Measurements from ENCODE around the gene SAP25.
"Not testable (repeated sequence)": the region's sequence is repeated elsewhere in the genome, so short reads cannot be mapped to it uniquely, and the experiment has no call there.

SAP25 gene

DNA sequence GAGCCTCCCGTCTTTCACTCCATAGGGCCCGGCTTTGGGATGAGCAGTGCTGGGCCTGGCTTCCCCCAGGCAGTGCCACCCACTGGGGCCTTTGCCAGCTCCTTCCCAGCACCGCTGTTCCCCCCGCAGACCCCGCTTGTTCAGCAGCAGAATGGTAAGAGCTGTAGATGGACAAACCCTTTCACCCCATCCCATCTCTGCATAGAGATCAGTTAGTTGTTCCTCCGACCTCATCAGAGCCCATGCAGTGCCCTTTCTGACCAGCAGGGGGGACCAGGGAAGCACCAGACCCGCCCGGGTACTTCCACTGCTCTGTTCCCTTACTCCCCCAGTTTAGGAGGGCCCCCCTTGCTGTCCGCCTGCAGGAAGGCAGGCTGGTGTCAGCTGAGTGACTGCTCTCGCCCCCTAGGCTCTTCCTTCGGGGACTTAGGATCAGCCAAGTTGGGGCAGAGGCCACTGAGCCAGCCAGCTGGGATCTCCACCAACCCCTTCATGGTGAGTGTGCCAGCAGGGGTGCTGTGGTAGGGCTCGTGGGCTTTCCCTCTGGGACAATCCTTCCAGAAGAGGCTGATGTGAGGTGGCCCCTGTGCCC is 9.8 kb downstream of the SAP25 start:
- FAIRE-seq (no peak), DNase-seq (ENCODE audit: insufficient read length, low spot score) (peak; percentile 70)

DNA sequence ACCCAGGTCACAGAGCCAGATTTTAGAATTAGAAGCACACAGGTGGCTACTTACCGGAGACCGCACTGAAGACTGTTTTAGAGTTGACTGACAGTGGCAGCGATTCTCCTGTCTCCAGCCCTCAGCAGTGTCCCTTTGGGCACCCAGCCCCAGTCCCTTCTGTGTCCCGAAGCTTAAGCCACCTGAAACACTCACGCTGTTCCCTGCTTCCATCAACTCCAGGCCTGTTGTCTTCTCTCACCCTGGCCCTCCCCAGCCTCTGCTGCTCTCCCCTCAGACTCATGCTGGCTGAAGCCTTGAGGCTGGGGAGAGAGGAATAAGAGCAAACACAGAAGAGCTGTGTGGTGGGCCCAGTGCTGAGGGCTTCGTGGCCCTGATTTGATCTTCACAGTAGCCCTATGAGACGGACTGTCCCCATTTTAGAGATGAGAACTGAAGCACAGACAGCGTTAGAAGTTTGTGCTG is 10.6 kb downstream of the SAP25 start:
- FAIRE-seq (no peak), DNase-seq (ENCODE audit: insufficient read length, low spot score) (no peak)

DNA sequence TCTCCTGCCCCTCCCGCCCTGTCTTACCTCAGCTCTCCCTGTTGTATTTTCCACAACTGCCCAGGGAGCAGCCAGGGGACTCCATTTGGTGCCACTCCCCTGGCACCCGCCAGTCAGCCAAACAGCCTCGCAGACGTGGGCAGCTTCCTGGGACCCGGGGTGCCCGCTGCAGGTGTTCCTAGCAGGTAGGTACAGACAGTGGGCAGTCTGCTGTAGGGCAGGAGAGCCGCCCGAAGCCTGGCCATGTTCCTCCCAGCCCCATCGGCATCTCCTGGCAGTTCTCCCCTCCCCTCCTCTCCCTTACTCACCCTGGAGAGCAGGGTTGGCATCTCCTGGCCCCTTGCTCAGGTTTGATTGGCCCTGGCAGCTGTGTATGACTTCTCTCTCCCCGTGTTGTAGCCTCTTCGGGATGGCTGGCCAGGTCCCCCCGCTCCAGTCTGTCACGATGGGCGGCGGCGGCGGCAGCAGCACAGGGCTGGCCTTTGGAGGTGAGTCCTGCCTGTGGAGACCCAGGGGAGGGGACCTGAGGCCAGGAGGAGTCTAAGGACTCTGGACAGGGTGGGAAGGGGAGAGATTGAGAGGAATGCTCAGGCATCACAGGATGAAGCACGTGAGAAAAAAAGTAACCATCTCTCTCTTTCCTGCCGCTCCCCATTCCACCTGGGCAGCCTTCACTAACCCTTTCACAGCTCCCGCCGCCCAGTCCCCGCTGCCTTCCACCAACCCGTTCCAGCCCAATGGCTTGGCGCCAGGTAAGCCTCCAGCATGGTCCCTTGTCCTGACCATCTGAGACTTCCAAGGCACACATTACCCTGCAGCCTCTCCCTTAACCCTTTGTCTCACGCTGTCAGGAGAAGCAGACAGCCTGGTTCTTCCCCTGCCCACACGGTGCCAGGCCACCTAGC is 11.3 kb downstream of the SAP25 start:
- FAIRE-seq = no peak
- DNase-seq (ENCODE audit: insufficient read length, low spot score) = no peak

DNA sequence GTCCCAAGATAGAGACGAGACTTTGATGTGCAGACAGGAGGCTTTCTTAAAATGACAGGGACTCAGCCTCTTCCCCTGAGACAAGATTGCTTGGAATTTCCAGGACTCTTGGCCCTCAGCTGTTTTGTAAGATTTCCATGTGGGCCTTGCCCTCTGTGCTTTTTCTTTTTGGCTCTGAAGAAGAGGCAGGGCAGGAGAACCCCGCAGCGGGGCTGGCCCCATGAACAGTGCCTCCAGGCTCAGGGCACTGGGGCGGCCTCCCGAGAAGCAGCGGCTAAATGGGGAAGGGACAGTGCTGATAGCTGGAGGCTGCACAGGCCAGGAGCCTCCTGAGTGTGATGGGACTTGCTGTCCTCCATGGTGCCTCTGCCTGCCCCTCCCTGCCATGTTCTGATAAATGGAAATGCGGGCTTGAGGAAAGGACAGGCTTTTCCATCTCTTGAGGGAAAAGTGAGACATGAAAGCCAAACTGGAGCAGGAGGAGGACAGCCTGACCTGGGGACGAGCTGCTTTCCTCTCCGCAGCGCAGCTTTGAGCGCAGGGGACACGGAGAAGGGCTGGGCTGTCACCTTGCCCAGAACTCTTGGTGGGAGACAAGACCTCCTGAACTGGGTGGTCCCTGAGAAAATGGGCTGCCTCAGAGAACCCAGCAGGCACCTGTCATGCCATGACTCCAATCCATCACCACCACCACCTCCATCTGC is 12.1 kb downstream of the SAP25 start:
- no peak for FAIRE-seq

DNA sequence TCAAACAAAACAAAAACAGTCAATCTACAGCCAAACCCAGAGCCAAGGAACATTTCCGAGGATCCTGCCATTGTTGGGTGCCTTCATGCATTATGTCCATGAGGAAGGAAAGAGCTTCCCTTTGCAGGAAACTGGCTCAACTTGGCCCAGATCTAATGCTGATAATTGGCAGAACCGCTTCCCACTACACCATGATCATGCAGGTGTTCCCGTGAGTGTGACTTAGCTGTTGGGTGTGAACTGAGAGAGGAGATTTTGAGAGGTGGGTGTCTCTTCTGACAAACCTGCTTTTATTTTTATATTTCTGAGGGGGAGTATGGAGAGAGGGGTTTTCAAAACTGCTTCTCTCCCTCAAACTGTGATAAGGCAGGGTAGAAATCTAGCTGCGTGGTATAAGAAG is 14.6 kb downstream of the SAP25 start:
- no peak for DNase-seq (ENCODE audit: insufficient read length, low spot score)
- FAIRE-seq = no peak

More for the DNA sequence above, 12.1 kb downstream of the SAP25 start:
- DNase-seq (ENCODE audit: insufficient read length, low spot score) = no peak

DNA sequence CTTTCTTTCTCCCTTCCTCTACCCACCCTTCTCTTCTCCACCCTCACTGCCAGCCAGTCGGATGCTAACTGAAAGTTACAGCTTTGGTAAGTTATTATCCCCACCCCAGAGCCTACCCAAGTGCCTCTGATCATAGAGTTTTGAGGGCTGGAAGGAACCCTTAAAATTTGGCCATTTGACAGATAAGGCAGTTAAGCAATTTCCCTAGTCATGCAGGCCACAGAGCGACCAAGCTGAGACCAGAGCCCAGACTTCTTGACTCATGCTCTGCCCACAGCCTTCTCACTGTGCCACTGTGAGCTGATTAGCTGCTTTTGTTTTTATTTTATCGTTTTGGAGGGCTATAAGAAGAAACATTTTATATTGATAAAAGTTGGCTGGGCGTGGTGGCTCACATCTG is 17.2 kb downstream of the SAP25 start:
- no peak for FAIRE-seq
- DNase-seq (ENCODE audit: insufficient read length, low spot score) = no peak

DNA sequence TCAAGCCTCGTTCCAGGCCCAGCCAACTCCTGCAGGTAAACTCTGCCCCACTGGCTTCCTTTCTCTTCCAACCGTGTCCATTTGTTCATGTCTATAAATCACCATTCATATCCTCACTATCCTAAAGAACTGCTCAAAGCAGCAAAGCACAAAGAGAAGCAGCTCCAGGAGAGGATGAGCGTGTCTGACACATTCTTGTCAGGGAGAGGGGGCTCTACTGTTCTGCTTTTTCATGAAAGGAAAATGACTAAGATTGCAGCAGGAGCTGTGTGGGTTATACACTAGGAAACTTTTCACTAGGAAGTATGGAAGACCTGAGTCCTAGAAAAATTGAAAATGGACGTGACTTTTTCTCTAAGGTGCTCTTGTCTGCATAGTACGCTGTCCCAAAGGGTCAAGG is 18.0 kb downstream of the SAP25 start:
- DNase-seq (ENCODE audit: insufficient read length, low spot score) = no peak
- FAIRE-seq = no peak

DNA sequence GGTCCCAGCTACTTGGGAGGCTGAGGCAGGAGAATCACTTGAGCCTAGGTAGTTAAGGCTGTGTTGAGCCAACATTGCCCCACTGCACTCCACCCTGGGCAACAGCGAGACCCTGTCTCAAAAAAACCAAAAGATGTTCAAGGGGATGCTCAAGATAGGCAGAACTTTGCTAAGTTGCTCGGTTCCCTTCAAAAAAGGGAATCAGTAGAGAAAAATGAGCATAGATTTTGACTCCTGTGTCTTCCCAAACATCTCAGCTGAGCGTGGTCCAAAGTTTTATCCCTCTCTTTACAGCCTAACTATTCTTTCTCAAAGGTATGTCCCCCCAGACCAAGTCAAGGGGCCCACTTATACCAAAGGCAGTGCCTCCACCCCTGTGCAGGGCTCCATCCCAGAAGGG is 20.7 kb downstream of the SAP25 start:
- DNase-seq (ENCODE audit: insufficient read length, low spot score) (no peak), FAIRE-seq (no peak)

DNA sequence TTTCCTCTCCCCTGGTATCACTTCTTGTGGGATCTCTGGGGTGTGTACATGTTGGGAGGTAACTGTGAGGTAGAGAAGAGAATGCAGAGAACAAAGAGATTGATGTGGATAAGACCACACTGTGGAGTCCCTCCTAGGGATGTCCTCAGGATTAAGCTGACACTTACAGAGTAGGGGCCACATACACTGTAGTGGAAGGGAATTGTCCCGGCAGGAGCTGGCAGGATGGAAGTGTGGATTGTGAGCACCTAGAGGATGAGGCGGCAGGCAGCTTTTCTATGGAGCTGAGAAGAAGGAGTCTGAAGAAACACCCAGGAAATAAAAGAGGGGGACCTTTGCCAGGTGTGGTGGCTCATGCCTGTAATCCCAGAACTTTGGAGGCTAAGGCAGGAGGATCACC is 21.2 kb downstream of the SAP25 start:
- FAIRE-seq (no peak), DNase-seq (ENCODE audit: insufficient read length, low spot score) (no peak)

DNA sequence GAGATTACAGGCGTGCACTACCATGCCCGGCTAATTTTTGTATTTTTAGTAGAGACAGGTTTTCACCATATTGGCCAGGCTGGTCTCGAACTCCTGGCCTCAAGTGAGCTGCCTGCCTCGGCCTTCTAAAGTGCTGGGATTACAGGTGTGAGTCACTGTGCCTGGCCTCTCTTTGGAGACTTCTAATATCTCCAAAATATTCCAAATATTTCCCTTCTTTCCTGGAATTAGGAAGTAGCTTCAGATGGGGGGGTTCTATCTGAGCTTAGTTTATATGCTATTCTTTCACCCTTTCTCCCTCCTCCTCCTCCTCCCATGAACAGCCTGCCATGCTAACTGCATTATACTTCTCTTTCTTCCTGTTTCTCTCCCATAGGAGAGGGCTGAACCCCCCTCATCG is 25.3 kb downstream of the SAP25 start:
- DNase-seq (ENCODE audit: insufficient read length, low spot score); FAIRE-seq: not testable (repeated sequence)

DNA sequence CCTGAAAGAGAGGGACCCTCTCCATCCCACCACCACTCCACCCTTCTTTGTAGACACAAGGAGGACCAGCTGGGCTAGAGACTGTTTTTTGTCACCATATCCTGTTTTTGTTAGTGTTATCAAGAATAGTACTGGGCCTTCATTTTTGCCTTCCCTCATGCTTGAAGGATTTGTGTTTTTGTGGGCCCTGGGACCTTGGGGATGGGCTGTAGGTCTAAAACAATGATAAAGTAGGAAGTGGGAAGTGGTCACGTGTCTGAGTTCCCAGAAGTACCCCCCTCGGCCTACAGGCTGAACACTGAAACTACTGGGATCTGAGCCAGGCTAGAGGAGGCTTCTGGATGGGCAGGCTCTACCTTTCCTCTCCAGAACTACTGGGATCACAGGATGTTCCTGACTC is 25.8 kb downstream of the SAP25 start:
- no peak for DNase-seq (ENCODE audit: insufficient read length, low spot score)
- no peak for FAIRE-seq

DNA sequence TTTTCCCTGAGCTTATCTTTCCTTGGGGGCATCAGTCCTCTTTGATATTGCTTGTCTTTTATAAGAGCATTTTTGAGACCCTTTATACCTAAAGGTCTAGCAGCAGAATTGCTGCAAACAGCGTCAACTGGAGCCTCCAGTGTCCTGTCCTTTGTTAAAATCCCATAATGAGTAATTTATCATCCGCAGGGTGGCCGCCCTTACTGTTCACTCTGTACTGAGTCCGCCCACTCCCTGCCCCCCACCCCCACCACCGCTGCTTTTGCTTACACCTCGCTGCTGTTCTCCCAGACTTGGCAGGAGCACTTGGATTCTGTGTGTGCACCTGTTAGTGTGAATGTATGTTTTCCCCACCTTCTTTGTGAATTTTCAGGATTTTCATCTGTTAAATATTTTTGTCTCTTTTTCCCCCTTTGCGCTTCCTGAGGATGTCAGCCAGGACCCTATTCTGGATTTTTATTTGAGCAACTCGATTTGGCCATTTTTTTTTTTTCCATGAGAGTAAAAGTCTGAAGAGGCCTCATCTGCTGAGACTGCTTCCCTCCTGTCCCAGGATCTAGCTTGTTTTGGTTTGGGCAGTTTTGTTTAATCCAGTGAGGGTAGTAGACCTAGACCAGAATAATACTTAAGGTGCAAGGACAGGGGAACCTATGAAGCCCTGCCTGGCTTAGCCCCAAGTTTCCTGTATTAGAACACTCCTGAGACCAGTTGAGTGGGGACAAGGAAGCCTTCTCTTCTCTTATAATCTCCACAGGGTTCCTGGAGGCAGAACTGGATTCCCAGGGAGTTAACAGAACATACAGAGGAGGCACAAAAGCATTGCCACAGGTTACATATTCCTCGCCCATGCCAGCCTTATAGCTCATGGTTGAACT is 26.5 kb downstream of the SAP25 start:
- DNase-seq (ENCODE audit: insufficient read length, low spot score) (no peak), FAIRE-seq (no peak)

DNA sequence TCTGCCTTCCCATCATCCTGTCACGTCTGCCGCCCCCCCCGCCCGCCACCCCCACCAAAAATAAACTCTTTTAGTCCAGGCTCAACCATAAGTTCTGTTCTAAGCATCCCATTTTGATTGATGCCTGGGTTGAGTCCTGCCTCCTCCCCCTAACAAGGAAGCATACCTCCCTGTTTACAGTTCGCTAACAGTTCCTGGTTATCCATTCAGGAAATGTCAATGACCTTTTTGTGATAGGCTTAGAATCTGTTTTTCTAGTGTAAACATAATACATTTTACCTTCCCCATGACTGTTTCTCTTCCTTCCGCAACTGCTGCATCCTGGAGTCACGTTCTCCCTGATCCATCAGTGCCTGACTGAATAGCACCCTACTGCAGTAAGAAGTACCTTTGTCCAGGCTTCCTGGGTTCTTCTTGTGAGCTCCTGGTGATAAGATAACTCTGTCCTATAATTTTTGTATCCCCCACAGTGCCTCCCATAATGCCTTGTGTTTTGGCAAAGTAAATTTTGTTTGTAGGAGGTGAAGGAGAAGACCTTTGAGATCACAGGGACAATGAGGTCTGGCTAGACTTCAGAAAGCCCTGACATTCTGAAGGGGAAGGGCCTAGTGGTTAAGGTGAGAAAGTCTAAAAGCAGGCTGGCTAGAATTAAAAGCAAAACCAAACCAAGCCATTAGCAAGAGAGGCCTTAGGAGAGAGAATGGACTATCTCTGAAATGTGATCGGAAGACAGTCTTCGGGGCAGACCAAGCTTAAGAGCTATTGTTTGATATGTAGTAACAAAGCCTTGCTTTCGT is 27.4 kb downstream of the SAP25 start:
- DNase-seq (ENCODE audit: insufficient read length, low spot score) (no peak), FAIRE-seq (no peak)

DNA sequence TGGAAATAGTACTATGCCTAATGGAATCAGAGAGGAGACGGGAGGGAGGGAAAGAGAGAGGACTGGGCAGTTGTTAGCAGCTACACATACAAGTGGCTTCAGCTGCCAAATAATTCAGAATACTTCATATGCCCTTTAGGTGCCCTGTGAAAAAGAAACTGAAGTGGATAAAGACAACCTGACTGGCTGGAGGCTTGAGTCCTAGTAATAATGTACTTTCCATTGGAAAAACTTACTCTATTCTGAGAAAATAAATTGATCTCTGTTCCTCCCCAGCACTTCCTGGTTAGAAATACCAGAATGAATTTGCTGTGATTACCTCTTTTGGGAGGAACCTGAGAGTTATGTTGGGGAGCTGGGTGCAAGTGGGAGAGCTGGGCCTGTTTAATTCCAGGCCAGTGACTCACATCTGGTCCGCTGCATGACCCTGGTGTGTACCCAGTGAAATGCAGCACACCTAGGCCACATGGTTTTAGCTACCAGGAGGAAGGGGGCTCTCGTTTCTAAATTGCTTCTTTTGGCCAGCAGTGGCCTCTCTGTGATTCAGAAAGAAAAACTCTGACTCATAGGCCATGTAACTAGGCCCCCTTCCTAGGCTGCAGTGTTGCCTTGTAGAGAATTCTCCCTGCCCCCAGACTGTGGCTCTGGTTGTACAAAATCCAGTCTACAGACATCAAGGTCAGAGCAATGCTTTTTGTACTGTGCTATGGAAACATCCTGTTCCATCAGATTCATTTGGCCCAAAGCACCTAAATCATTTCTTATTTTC is 28.2 kb downstream of the SAP25 start:
- FAIRE-seq = no peak
- peak; percentile 65 for DNase-seq (ENCODE audit: insufficient read length, low spot score)

DNA sequence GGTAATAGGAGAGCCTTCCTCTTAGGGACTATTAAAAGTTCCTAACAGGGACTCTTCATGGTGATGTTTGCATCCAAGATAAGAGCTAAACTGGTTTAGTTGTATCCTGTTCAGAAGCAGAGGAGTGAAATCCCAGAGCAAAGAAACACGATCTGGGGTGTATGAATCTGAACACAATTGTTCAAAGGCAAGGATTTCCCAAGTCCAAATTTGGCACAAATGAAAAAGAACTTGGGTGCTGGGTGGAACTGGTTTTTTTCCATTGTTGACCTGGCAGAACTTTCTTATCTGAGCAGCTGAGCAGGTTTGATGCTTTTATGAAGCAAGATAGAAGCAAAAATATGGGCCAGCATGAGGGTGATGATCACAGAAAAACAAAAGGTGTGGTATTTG is 28.7 kb downstream of the SAP25 start:
- no peak for FAIRE-seq

DNA sequence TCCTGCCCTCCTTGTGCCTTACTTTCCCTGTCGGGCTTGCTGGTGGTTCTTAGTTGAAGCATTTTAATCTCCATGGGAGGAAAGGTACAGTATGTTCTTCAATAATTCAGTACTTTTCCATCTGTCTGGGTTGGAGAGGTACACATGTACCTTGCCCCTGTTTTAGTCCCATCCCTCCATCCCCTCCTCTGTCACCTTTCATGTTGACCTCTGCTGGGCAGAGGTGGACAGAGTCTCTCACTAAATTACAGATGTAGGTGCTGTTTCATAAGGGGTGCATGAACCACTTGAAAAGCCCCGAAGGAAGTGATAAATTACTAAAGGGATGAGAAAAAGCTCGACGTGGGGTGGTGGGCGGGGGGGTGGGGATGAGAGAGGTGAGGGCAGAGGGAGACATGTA is 29.3 kb downstream of the SAP25 start:
- FAIRE-seq (no peak), DNase-seq (ENCODE audit: insufficient read length, low spot score) (no peak)

More for the DNA sequence above, 28.7 kb downstream of the SAP25 start:
- no peak for DNase-seq (ENCODE audit: insufficient read length, low spot score)

DNA sequence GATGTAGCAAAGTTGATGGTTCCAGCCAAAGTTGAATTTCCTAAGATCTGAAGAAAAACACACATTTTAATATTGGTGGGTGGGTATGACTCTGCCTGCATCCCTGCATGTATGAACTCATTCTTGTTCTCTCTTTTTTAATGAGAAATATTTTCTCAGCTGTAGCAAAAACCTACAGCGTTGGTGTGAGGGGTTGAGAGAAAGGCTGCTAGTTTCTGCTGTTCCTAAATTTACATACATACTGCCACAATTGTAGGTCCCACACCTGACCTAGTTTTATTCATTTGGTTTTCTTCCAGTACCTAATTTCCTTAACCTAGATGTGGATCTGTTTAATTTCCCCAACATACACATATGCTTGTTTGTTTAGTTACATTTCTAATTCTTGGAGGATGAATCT is 30.1 kb downstream of the SAP25 start:
- DNase-seq (ENCODE audit: insufficient read length, low spot score) (no peak), FAIRE-seq (no peak)

DNA sequence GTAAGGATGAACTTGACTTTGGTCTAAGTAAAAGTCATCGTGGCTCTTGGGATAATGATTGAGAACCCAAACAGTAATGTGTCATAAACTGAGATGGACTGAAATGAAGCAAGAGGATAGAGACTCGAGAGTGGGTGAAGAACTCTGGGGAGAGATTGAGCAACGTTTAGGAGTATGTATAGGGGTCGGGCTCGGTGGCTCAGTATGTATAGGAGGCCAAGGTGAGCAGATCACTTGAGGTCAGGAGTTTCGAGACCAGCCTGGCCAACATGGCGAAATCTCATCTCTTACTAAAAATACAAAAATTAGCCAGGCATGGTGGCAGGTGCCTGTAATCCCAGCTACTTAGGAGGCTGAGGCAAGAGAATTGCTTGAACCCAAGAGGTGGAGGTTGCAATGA is 32.4 kb downstream of the SAP25 start:
- not testable (repeated sequence) for FAIRE-seq; DNase-seq (ENCODE audit: insufficient read length, low spot score)

Data from HTR-8/SVneo (cell line).